Measurements from ENCODE around the gene FXYD7.

- no peak for TF ChIP-seq EZH2phosphoT487 (IDR thresholded peaks at IDR 0.05; ENCODE audit: borderline replicate concordance, low read length)
- TF ChIP-seq, protein P1, sequence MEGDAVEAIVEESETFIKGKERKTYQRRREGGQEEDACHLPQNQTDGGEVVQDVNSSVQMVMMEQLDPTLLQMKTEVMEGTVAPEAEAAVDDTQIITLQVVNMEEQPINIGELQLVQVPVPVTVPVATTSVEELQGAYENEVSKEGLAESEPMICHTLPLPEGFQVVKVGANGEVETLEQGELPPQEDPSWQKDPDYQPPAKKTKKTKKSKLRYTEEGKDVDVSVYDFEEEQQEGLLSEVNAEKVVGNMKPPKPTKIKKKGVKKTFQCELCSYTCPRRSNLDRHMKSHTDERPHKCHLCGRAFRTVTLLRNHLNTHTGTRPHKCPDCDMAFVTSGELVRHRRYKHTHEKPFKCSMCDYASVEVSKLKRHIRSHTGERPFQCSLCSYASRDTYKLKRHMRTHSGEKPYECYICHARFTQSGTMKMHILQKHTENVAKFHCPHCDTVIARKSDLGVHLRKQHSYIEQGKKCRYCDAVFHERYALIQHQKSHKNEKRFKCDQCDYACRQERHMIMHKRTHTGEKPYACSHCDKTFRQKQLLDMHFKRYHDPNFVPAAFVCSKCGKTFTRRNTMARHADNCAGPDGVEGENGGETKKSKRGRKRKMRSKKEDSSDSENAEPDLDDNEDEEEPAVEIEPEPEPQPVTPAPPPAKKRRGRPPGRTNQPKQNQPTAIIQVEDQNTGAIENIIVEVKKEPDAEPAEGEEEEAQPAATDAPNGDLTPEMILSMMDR (conservative IDR thresholded peaks at IDR 0.05; ENCODE audit: low read depth, low read length): no peak
Observed at GRCh38 chr19:35140207-35140961, 2.7 kb upstream of the FXYD7 start.
